ENCODE data around the gene CAMK2G. TPM values are rescaled to one million over a fixed set of nuclear protein-coding genes. Genes with fewer than 3 reads are reported as not detected.
"Not testable (repeated sequence)": the region's sequence is repeated elsewhere in the genome, so short reads cannot be mapped to it uniquely, and the experiment has no call there.

Gene CAMK2G
- total RNA-seq, 2 experiments from 2014 or later, result 29.1 to 34.8 TPM

DNA sequence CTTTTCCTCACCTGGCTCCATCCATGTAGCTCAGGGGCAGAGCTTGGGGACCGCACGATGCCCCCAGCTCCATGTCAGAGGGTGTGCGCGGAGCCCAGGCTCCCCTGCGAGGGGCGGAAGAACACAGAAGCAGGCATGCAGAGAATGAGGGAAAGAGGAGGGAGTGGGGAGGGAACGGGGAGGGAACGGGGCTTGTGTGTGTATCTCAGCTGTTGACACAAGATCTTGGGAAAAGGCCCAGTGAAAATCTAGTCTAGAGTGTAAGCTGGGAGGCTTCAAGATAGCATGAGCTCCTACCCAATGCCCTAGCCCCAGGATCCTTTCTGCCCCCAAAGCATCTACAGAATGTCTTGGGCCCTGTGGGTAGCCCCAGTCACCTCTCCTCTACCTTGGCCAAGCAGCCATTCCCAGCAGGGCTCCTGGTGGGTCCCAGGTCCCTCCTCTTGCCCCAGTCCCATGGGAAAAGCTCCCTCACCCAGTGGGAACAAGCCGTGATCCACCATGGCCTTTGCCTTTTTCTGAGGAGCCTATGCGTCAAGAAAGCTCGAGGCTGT is 37.9 kb downstream of the CAMK2G start:
- peaks cover 3% of the 10 kb centered on the region for H3K4me1 ChIP-seq (ENCODE audit: insufficient read depth, low read length, poor library complexity, severe bottlenecking)
- no peaks in the 10 kb centered on the region for H3K9me3 ChIP-seq (ENCODE audit: low read length)
- H2AFZ ChIP-seq (ENCODE audit: low read length), result no peak overlapping the region
- no peaks in the 10 kb centered on the region for H4K20me1 ChIP-seq (ENCODE audit: insufficient read depth, low read length)
- POLR2A ChIA-PET, result interaction anchor here (0.6 to 1.2 kb wide), 4 partner anchors 43 to 123 kb away, joined by 3 read pairs; no protein-coding TSS in a partner anchor
- CTCF ChIA-PET (ENCODE audit: unreplicated experiment), result interaction anchor here (0.6 kb wide), 1 partner anchor 64 kb away, joined by 3 read pairs; no protein-coding TSS in a partner anchor
- no peaks in the 10 kb centered on the region for H3K9me2 ChIP-seq (ENCODE audit: insufficient read depth, low read length)
- no peak overlapping the region for H3K4me2 ChIP-seq (ENCODE audit: low read length)
- intact Hi-C loops (cut with micrococcal nuclease; ENCODE audit: unreplicated experiment), result no loop called here
- H3K79me2 ChIP-seq (ENCODE audit: insufficient read depth, low read depth, low read length), result no peaks in the 10 kb centered on the region
- TF ChIP-seq, protein P1, sequence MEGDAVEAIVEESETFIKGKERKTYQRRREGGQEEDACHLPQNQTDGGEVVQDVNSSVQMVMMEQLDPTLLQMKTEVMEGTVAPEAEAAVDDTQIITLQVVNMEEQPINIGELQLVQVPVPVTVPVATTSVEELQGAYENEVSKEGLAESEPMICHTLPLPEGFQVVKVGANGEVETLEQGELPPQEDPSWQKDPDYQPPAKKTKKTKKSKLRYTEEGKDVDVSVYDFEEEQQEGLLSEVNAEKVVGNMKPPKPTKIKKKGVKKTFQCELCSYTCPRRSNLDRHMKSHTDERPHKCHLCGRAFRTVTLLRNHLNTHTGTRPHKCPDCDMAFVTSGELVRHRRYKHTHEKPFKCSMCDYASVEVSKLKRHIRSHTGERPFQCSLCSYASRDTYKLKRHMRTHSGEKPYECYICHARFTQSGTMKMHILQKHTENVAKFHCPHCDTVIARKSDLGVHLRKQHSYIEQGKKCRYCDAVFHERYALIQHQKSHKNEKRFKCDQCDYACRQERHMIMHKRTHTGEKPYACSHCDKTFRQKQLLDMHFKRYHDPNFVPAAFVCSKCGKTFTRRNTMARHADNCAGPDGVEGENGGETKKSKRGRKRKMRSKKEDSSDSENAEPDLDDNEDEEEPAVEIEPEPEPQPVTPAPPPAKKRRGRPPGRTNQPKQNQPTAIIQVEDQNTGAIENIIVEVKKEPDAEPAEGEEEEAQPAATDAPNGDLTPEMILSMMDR (conservative IDR thresholded peaks at IDR 0.05; ENCODE audit: low read length), result no peak
- TF ChIP-seq EZH2phosphoT487 (IDR thresholded peaks at IDR 0.05; ENCODE audit: borderline replicate concordance, low read depth, low read length), result no peak
- no peak overlapping the region for H3K4me3 ChIP-seq (ENCODE audit: low read depth, low read length, poor library complexity, severe bottlenecking)
- H3K36me3 ChIP-seq (ENCODE audit: insufficient read depth, low read length), result peaks cover 12% of the 10 kb centered on the region; the same call in 1 of the 2 replicates
- DNase-seq (ENCODE audit: low spot score), result no peak
- no peak overlapping the region for H3K27ac ChIP-seq (ENCODE audit: low read depth, low read length, poor library complexity, severe bottlenecking)
- no TSS peak for BruUV-seq (replicated peaks)

DNA sequence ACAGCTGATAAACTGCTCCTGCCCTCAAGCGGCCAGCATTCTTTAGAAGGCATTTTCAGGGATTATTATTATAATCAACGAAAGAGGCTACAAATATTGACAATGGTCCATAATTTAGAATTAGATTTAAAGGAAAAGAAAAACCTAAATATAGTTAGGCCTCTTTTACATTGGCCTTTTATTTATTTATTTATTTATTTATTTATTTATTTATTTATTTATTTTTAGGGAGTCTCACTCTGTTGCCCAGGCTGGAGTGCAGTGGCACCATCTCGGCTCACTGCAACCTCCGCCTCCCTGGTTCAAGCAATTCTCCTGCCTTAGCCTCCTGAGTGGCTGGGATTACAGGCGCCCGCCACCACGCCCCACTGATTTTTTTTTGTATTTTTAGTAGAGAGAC is 45.3 kb downstream of the CAMK2G start:
- intact Hi-C loops (cut with micrococcal nuclease; ENCODE audit: unreplicated experiment); H3K9me3 ChIP-seq (ENCODE audit: low read length); H2AFZ ChIP-seq (ENCODE audit: low read length); DNase-seq (ENCODE audit: low spot score); CTCF ChIA-PET (ENCODE audit: unreplicated experiment); H3K27ac ChIP-seq (ENCODE audit: low read depth, low read length, poor library complexity, severe bottlenecking); H3K4me1 ChIP-seq (ENCODE audit: insufficient read depth, low read length, poor library complexity, severe bottlenecking); H3K4me2 ChIP-seq (ENCODE audit: low read length); H3K36me3 ChIP-seq (ENCODE audit: insufficient read depth, low read length); H4K20me1 ChIP-seq (ENCODE audit: insufficient read depth, low read length); H3K79me2 ChIP-seq (ENCODE audit: insufficient read depth, low read depth, low read length); H3K4me3 ChIP-seq (ENCODE audit: low read depth, low read length, poor library complexity, severe bottlenecking); POLR2A ChIA-PET; H3K9me2 ChIP-seq (ENCODE audit: insufficient read depth, low read length); BruUV-seq (replicated peaks): not testable (repeated sequence)

DNA sequence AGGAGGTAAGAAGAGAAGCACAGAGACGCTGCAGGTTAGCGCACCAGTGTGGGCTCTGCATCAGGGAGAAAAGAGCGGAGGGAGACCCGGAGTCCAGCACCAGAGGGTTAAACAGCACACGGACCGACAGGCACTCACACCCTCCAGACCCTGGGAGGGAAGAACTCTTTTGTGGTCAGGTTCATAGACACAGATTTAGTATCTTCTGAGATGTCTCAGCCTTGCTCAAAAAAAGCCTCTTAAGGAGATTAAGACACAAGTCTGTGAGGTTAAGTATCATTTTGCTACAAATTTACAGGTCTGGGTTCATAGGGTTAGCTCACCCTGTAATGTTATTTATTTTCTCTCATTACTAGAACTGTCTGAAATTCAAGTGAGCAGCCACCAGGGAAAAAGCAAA is 46.2 kb downstream of the CAMK2G start:
- no TSS peak for BruUV-seq (replicated peaks)
- no peak overlapping the region for H2AFZ ChIP-seq (ENCODE audit: low read length)
- no peak overlapping the region for H3K4me3 ChIP-seq (ENCODE audit: low read depth, low read length, poor library complexity, severe bottlenecking)
- H3K9me3 ChIP-seq (ENCODE audit: low read length), result no peaks in the 10 kb centered on the region
- CTCF ChIA-PET (ENCODE audit: unreplicated experiment), result no interaction called here
- no peak overlapping the region for H3K4me2 ChIP-seq (ENCODE audit: low read length)
- H3K27ac ChIP-seq (ENCODE audit: low read depth, low read length, poor library complexity, severe bottlenecking), result no peak overlapping the region
- H3K9me2 ChIP-seq (ENCODE audit: insufficient read depth, low read length), result no peaks in the 10 kb centered on the region
- no peaks in the 10 kb centered on the region for H4K20me1 ChIP-seq (ENCODE audit: insufficient read depth, low read length)
- H3K4me1 ChIP-seq (ENCODE audit: insufficient read depth, low read length, poor library complexity, severe bottlenecking), result no peaks in the 10 kb centered on the region
- peaks cover 14% of the 10 kb centered on the region for H3K36me3 ChIP-seq (ENCODE audit: insufficient read depth, low read length)
- H3K79me2 ChIP-seq (ENCODE audit: insufficient read depth, low read depth, low read length), result no peaks in the 10 kb centered on the region
- POLR2A ChIA-PET, result no interaction called here
- DNase-seq (ENCODE audit: low spot score), result no peak
- intact Hi-C loops (cut with micrococcal nuclease; ENCODE audit: unreplicated experiment), result no loop called here
- no peak for TF ChIP-seq EZH2phosphoT487 (IDR thresholded peaks at IDR 0.05; ENCODE audit: borderline replicate concordance, low read depth, low read length)
- TF ChIP-seq, protein P1 (conservative IDR thresholded peaks at IDR 0.05; ENCODE audit: low read length), result no peak
